Stimulated activated CD4-positive, alpha-beta T cell treated with anti-CD3 and anti-CD28 coated beads, TNF-alpha, amount 100 ng/mL, for 1 hour (primary cell): ENCODE measurements around the gene PCNX3.
"Not testable (repeated sequence)": the region's sequence is repeated elsewhere in the genome, so short reads cannot be mapped to it uniquely, and the experiment has no call there.

ENCODE experiments used
- DNase-seq, 3 donors: peaks; one replicate each; pipeline ENCODE4 v3.0.0-alpha.2; 2020; ENCODE audit warnings: low read depth in 3 of 3, low spot score in 1 of 3

Gene PCNX3

DNA sequence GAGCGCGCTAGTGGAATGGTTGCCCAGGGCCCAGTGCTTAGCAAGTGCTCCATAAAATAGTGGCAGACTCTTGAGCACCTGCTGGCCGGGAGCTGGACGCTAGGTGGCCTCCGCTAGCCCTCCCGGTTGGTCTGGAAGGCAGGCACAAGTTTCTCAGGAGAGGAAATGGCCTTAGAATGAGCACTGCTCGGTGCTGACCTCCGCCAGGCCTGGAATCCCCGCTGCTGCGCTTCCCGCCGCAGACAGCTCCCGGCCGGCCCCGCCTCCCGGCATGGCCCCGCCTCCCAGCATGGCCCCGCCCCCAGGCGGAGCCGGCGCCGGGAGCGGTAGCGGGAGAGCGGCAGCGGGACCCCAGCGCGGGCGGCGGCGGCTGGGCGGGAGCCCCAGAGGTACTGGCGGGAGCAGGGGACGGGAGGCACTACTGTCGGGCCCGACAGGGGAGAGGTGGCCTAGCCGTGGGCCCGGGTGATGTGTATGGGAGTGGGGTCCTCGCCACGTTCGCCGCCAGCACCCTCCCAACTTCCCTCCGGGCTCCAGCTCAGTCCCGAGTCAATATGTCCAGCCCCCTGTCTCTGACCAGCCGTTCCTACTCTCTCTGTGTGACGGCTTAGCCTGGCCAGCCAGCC, 22.3 kb downstream of the PCNX3 start, which contains the start of gene SIPA1:
Gene SIPA1 (plus strand): TSS at position 308 of the 626 bp plus-strand sequence. CDS start 2,821 bp downstream, outside the sequence.
- DNase-seq, result peak in 2 of 3 donors; percentile 52 to 77

DNA sequence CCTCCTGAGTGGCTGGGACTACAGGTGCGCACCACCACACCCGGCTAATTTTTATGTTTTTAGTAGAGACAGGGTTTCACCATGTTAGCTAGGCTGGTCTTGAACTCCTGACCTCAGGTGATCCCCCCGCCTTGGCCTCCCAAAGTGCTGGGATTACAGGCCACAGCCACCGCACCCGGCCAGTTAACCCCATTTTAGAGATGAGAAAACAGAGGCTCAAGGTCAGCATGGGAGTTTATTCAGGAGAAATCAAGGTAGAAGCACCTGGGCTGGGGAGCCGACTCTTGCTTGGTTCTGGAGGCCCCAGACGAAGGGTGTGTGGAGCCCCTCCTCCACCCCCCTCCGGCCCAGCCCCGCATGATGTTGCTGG, 23.6 kb downstream of the PCNX3 start:
- DNase-seq, result not testable (repeated sequence)

DNA sequence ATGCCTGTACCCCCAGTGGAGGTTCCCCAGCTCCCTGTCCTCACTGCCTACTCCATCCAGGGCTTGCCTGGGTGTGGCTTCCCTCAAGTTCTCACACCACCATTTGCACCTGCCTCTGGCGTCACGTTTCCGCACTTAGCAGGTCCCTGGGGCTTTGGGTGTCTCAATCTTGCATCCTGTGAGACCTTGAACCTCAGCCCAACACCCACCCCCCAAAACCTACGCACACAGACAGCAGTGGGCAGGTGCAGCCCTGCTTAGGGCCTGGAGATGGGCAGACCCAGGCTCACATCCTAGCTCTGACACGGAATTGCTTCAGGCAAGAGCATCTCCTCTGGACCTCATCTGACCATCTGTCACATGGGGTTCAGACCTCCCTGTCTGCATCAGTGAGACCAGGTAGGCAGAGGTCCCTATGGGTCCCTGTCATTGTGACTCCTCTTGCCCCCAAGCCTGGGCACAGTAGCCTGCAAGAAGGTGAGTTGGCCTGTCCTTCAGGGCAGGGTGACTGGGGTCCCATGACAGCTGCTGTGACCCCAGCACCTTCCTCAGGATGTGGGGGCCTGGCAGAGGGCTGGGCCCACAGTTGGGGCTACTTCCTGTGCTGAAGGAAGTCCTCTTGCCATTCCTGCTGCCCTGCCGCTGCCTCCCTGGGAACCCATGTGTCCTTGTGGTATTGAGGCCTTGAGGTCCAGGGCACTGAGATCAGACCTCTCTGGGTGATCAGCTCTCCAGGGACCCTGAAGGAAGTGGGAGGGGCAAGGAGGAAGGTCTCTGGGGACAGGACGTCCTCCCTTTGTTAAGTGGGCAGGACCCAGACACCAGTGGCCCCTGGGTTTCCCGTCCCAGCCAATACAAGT, 24.3 kb downstream of the PCNX3 start:
- DNase-seq, result peak in 1 of 3 donors; percentile 49

DNA sequence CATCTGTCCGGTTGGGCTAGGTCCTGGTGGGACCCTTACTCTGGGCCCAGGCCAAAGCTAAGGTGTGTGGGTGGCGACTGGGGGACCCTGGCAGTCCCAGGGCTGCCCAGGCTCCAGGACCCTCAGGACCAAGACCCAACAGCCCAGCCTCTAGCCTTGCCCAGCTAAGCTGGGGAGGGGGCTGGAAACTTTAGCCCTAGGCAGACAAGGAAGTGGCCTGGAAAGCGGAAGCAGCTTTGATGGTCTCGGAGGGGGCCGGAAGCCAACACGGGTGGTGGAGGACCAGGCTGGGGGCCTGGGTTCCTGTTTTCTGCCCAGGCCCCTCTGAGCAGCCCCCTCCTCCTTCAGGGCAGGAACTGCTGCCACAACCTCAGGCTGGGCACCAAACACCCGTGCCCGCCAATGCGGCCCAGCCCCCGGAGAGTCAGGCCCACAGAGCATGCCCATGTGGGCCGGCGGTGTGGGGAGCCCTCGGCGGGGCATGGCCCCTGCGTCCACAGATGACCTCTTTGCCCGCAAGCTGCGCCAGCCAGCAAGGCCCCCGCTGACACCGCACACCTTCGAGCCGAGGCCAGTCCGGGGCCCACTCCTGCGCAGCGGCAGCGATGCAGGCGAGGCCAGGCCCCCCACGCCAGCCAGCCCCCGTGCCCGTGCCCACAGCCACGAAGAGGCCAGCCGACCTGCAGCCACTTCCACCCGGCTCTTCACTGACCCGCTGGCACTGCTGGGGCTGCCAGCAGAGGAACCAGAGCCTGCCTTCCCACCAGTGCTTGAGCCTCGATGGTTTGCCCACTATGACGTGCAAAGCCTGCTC, 25.1 kb downstream of the PCNX3 start:
- no peak for DNase-seq

DNA sequence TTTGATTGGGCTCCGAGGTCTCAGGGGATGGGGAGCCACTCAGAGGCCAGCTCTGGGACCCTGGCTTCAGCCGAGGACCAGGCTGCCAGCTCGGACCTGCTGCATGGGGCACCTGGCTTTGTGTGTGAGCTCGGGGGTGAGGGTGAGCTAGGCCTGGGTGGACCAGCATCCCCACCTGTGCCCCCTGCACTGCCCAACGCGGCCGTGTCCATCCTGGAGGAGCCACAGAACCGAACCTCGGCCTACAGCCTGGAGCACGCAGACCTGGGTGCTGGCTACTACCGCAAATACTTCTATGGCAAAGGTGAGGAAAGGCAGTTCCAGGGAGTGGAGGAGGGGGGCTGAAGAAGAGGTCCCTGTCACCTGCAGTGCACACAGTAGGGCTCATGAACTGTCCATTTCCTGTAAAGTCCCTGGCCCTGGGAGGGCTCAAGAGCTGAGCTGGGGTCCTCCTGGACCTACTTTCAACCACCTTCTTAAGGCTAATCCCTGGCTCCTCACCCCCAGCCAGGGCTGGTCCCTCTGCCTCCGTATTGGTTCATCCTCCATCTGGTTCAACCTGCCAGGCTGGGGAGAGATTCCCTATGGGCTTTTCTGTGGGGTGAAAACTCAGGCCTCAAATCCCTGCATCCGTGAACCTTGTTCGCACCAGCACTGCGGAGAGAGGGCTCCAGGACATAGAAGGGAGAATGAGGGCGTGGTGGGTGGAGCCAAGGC, 25.9 kb downstream of the PCNX3 start:
- no peak for DNase-seq

DNA sequence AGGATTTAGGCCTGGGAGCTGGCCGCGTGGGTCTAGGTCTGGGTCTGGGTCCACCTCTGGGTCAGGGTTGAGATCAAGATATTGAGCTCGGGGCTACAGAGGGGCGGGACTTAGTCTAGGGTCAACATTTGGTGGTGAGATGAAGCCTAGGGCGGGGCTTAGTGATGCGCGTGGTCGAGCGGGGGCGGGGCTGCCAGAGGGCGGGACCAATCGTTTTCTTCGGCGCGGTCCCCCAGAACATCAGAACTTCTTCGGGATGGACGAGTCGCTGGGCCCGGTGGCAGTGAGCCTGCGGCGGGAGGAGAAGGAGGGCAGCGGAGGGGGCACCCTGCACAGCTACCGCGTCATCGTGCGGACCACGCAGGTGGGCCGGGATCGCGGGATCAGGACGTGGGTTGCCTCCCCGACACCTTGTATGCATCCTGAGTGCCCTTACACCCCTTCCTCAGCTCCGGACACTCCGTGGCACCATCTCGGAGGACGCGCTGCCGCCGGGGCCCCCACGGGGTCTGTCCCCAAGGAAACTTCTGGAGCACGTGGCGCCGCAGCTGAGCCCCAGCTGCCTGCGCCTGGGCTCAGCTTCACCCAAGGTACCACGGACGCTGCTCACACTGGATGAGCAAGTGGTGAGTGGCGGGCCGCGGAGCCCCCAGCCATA, 26.6 kb downstream of the PCNX3 start:
- DNase-seq, result no peak

DNA sequence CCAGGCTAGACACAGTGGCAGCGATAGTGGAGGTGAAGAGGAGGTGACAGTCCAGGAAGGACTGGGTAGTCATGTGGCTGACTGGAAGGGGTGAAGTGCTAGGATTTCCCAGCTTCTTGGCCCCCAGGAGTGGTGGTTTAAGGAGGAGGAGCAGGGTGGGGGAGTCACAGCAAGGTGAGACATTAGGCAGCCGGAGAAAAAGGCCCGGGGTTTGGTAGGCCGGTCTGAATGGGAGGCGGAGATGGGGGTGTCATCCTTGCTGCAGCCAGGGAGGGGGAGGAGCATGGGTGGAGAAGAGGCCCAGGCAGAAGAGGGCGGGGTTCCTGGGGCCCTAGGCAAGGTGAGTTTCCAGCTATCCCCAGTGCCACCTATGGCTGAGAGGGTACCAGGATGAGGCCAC, 28.4 kb downstream of the PCNX3 start:
- no peak for DNase-seq

DNA sequence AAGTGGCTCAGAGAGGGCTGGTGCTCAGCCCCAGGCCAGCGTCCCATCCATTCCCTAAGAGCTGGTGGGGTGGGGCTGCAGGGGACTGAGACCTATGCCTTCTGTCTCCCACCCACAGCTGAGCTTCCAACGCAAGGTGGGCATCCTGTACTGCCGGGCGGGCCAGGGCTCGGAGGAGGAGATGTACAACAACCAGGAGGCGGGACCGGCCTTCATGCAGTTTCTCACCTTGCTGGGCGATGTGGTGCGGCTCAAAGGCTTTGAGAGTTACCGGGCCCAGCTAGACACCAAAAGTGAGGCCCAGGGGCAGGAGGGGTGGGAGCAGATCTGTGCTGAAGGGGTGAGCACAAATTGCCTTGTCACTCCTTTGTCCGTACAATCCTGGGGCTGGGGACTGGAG, 29.3 kb downstream of the PCNX3 start:
- no peak for DNase-seq

DNA sequence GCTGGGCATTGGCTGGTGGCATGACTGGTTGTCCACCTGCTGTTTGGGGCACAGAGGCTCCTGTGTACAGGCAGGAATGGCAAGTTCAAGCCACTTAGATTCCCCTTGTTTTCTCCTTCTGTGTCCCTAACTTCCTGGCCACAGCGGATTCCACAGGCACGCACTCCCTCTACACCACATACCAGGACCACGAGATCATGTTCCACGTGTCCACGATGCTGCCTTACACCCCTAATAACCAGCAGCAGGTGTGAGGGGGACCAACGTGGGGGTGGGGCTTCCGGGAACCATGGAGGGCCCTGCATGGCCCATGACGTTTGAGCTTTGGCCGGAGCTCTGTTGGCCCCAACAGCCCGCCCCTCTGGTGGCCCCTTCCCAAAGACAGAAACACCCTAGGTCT, 30.1 kb downstream of the PCNX3 start:
- DNase-seq, result no peak

DNA sequence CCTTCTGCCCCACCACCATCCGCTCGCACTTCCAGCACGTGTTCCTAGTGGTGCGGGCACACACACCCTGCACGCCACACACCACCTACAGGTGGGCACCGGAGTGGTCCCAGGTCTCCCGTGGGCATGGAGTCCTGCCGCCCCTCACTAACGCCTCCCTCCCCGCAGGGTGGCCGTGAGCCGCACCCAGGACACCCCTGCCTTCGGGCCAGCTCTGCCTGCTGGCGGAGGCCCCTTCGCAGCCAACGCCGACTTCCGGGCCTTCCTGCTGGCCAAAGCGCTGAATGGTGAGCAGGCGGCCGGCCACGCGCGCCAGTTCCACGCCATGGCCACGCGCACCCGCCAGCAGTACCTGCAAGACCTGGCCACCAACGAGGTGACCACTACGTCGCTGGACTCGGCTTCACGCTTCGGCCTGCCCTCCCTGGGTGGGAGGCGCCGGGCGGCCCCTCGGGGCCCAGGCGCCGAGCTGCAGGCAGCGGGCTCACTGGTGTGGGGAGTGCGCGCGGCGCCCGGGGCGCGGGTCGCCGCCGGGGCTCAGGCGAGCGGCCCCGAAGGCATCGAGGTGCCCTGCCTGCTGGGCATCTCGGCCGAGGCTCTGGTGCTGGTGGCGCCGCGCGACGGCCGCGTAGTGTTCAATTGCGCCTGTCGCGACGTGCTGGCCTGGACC, 30.8 kb downstream of the PCNX3 start:
- no peak for DNase-seq

DNA sequence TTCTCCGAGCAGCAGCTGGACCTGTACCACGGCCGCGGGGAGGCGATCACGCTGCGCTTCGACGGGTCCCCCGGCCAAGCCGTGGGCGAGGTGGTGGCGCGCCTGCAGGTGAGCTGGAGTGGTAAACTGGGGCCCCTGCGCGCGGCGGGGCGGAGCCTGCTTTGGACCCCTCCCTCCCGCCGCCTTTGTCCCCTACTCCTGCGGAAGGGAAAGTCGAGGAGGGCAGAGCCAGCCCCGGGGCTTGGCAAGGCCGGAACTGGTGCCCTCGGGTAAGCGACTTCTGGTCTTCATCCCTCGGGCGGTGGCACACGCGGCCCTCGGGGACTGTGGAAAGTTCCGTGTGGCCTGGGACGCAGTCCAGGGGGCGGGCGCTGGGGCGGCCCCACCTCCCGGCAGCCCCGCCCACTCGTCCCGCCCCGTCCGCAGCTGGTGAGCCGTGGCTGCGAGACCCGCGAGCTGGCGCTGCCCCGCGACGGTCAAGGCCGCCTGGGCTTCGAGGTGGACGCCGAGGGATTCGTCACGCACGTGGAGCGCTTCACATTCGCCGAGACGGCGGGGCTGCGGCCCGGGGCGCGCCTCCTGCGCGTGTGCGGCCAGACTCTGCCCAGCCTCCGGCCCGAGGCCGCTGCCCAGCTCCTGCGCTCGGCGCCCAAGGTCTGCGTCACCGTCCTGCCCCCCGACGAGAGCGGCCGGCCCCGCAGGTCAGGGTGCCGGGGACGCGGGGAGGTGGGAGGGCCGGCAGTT, 31.6 kb downstream of the PCNX3 start:
- DNase-seq, result no peak

DNA sequence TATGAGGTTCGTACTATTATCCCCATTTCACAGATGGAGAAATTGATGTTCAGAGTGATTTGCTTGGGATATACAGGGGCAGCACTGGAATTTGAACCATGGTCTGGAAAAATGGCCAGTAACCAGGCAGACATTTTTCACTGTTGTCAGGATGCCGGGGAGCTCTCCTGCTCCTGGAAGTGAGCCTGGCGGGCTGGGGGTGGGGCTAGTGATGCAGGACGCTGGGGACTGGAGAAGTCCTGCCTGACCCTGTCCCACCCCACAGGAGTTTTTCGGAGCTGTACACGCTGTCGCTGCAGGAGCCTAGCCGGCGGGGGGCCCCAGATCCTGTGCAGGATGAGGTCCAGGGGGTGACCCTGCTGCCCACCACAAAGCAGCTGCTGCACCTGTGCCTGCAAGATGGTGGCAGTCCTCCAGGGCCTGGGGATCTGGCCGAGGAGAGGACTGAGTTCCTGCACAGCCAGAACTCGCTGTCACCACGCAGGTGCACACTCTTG, 33.5 kb downstream of the PCNX3 start:
- DNase-seq, result no peak

DNA sequence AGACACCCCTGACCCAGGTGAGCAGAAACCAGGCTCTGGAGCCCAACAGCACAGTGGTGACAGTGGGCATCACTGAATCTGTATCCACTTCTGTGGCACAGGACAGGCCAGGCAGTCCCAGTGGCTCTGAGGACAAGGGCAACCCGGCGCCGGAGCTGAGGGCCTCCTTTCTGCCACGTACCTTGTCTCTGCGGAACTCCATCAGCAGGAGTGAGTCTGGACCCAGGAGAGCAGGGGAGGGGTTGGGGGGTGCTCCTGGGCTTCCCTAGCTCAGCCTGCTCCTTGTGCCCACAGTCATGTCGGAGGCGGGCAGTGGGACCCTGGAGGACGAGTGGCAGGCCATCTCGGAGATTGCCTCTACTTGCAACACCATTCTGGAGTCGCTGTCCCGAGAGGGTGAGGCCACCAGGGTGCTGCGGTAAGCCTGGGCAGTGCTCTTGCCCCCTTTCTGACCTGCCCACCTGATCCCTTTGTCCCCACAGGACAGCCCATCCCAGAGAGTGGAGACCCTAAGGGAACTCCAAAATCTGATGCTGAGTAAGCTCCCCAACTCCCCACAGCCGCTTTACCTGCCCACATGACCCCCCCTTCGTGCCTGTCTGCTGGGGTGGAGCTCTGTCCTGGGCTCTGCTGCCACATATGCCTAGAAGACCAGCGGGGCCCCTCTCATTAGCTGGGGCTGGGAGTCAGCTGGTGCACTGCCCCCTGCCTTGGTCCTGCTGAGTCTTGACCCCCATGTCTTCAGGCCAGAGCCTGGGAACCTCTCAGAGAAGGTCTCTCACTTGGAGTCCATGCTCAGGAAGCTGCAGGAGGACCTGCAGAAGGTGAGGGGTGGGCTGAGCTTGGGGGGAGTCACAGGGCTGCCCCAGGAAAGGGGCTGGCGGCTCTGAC, 34.3 kb downstream of the PCNX3 start:
- no peak for DNase-seq

DNA sequence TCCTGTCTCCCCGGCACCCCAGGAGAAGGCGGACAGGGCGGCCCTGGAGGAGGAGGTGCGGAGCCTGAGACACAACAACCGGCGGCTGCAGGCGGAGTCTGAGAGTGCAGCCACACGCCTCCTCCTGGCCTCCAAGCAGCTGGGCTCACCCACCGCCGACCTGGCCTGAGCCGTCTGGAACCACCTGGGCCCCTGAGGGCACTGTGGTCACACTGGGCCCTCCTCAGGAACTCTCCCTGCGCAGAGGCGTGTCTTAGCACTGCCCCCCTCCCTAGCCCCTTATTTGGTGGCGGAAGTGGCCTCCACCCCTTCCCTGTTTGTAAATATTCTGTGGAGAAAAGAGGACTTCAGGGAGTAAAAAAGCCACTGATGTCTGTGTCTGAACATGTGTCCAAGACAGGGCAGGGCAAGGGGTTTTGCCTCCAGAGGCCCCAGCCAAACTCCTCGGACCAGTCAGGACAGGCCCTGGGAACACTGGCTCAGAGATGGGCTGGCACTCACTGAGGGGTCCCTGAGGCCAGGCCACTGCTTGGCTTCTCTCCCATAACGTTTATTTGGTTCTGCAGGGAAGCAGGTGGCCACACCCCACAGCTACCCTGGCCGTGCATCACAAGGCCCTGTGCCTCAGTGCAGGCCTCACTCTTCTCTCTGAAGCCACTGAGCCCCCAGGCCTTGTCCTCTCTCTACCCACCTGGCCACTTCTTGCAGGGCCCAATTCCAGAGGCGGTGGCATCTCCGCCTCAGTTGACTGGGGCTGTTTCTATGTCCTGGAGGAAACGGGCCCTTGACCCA, 35.2 kb downstream of the PCNX3 start:
- no peak for DNase-seq

DNA sequence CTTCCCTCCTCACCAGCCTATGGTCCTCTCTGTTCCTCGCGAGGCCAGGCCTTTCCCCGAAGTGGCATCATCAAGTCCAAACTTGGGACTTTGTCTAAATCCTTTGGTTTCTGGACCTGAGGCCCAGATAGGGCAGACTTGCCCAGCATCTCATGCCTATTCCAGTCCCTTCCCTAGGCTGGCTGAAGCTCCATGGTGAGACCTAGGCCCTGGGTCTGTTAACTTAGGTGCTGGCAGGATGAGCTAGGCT, 35.7 kb downstream of the PCNX3 start:
- no peak for DNase-seq

DNA sequence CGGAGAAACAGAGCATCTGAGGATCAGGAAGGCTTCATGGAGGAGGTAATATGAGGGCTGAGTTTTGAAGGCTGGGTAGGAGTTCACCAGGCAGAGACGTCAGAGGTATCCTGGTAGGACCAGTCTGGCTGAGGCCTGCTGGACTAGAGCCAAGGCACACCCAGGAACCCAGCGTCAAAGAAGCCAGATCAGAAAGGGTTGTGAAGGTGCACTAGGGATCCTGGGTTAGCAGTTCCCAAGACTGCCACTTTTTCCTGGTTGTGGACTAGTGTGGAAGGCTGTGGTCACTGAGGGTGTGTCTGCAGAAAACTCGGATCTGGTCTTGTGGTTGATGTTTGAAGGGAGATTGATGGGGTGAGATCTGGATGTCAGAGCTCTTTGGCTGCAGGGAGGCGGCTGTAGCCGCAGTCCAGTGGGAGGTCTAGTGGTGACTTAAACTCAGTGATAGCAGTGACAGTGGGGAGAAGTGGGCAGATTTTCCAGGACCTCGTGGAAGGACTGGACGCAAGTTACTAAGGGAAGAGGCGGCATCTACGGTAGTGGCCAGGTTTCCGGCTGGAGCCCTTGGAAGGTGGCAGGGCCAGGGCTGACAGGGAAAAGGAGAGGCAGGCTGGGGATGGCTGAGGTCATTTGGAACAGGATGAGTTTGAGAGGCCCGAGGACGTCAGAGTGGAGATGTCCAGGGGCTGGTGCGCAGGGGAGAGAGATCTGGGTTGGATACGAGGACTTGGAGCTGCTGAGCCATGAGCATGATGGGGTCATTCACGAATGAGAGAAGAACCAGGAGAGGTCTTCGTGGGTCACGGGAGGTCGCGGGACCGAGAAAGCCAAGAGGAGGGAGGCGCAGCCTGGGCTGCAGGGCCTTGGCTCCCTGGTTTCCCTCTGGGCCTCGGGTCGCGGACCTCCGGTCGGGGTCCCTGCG, 36.3 kb downstream of the PCNX3 start:
- DNase-seq, result no peak
